GM12864 (cell line): ENCODE measurements around the gene ADGRG6.

Source experiments
- DNase-seq: peaks from one replicate; pipeline ENCODE4 v3.0.0-alpha.2; 2011; ENCODE audit warnings: low read depth
- H3K4me3 ChIP-seq: 2 replicates; pipeline ENCODE4 v1.5.1; 2011; ENCODE audit warnings: mild to moderate bottlenecking, low read depth, low read length, control low read depth
- TF ChIP-seq, protein P1 (sequence below): IDR thresholded peaks from 2 replicates; pipeline ENCODE4 v1.5.1; 2011; ENCODE audit warnings: low read depth, mild to moderate bottlenecking, moderate library complexity, low read length, control low read depth, inconsistent platforms; ENCODE audit errors: missing control alignments

The ADGRG6 gene

DNA sequence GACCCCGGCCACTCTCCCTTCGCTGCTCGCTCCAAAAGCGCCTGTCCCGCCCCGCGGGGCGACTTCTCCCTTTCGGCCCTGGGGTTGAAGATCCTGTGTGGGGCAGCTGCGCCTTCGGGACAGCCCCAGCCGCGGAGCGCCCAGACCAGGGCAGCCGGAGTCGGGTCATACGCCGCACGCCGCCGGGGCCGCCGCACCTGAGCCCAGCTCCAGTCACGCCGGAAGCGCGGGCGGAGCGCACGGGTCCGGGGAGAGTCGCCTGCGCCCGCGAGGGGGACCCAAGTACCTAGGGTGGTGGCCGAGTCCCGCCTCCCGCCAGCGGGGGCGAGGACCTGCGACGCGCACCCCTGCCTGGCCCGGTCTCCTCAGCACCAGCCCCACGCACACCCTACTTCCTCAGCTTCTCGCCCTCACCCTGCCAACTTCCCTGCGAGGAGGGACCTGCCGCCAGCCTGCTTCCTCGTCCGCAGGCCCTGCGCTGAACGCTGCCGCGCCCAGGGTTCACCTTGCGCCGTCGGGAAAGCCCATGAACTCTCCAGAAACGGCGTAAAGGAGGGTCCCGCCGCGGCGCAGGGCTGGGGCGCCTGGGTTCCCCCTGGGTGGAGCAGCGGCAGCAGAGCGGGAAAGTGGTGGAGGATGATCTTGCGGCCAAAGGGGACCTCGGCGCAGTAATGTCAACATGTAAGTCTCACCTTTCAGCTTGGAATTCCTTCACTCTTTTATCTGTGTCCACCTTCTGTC, at the start of gene ADGRG6:
TSS of gene ADGRG6 (plus strand) at position 357 of the 741 bp plus-strand sequence. CDS start at position 680, 323 bp downstream.
- TF ChIP-seq, protein P1, sequence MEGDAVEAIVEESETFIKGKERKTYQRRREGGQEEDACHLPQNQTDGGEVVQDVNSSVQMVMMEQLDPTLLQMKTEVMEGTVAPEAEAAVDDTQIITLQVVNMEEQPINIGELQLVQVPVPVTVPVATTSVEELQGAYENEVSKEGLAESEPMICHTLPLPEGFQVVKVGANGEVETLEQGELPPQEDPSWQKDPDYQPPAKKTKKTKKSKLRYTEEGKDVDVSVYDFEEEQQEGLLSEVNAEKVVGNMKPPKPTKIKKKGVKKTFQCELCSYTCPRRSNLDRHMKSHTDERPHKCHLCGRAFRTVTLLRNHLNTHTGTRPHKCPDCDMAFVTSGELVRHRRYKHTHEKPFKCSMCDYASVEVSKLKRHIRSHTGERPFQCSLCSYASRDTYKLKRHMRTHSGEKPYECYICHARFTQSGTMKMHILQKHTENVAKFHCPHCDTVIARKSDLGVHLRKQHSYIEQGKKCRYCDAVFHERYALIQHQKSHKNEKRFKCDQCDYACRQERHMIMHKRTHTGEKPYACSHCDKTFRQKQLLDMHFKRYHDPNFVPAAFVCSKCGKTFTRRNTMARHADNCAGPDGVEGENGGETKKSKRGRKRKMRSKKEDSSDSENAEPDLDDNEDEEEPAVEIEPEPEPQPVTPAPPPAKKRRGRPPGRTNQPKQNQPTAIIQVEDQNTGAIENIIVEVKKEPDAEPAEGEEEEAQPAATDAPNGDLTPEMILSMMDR, result no peak
- no peak for DNase-seq
- H3K4me3 ChIP-seq, result peak within 1 kb of the TSS; percentile 18

DNA sequence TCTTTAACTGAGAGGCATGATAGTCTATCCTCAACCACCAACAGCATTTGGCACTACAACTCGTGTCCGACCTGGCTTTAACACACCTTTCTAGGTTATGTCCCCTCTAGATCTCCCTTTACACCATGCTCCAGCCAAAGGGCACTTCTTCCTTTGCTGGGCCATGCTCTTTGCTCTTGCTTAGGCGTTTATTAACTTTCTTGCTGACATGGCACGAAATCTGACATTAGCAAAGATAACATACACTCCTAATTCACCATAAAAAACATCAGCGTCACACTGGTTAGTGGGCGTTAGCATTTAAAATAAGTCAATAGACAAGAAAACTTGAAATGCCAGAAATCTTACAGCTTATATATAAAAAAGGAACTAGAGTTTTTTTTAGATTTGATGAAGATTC, 47.3 kb upstream of the ADGRG6 start:
- no peak for DNase-seq
- H3K4me3 ChIP-seq, result no peak overlapping the region
- TF ChIP-seq, protein P1, result no peak

DNA sequence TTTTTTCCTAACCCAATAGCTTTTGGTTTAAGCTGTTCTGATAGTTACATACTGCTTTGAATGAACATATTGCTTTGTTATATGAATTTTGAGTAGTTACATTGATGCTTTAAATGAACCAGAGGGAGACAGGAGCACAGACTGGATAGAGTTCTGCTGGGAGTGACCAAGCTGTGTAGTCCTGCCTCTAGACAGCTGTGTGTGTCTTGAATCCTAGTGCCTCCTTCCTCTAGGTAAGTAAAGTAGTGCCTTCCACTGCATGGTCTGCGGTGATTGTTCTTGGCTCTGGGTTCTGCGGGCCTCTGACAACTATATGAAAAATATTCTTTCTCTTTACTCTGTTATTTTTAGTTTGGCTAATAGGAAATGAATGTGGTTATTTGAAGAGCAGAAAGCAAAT, 46.0 kb upstream of the ADGRG6 start:
- H3K4me3 ChIP-seq, result no peak overlapping the region
- TF ChIP-seq, protein P1, result no peak
- no peak for DNase-seq

DNA sequence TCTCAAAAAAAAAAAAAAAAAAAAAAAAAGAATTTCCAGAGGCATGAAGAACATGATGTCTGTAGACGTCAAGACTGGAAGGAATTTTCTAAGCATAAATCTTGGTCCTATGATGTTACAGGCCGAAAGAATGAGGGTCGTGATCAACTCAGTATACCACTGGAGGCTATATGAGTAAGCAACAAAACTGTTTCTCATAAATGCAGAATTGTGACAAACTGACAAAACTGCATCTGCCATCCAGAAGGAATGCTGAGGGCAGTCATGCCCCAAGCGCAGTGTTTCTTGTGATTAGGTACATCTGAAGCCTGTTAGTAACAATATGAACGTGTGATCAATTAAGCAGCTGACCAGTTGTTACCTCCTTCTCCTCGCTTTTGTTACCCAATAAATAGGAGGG, 43.5 kb upstream of the ADGRG6 start:
- no peak for DNase-seq
- TF ChIP-seq, protein P1, result no peak
- no peak overlapping the region for H3K4me3 ChIP-seq

DNA sequence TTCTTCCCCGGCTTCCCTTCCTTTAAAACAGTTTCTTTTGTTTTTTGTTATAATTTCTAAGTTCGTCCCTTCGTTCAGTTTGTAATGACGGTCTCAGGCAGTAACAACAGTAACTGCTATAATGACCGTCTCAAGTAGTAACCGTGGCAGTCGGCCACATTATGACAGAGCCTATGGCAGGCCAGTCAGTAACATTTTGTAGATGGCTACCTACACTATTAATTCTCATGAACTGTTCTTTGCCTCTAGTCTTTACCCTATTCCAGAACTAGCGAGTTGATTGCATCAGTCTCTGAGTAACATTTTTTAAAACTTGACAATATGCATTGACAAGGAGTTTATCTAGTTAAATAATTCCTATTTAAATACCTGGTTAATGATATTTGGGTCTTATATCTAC, 43.0 kb upstream of the ADGRG6 start:
- H3K4me3 ChIP-seq, result no peak overlapping the region
- TF ChIP-seq, protein P1, result no peak
- no peak for DNase-seq

DNA sequence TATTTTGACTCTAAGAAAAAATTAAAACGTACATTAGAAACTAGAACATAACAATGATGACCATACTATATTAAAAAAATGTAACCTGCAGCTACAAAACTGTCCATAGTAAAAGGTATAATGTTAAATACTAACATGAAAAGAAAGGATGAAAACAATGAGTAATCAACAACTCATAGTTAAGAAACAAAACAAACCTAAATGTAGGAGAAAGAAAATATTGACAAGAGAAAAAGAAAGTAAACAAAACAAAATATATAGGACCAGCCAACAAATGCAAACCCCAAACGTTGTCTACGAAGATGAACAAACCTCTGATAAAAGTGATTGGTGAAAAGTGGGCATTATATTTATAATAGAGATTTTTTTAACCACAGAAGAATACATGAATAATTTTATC, 41.1 kb upstream of the ADGRG6 start:
- no peak overlapping the region for H3K4me3 ChIP-seq
- TF ChIP-seq, protein P1, result no peak
- DNase-seq, result no peak

DNA sequence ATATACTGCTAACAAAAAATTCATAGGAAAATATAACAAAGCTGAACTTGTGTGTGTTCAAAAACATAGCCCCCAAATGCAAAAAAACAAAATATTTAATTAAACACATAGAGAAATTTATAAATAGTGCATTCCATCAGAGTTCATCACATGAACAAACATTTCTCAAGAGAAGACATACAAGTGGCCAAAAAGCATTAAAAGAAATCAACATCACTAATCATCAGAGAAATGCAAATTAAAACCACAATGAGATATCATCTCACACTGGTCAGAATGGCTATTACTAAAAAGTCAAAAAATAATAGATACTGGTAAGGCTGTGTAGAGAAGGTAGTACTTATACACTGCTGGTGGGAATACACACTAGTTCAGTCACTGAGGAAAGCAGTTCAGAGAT, 39.6 kb upstream of the ADGRG6 start:
- TF ChIP-seq, protein P1, result no peak
- H3K4me3 ChIP-seq, result no peak overlapping the region
- DNase-seq, result no peak
